Heart left ventricle (tissue), 16 donors: ENCODE measurements around the gene ICAM2. TPM values are rescaled to one million over a fixed set of nuclear protein-coding genes. Genes with fewer than 3 reads are reported as not detected.
A peak's percentile ranks its signal among the peaks of the same experiment; 100 is the strongest.

Source experiments
- ATAC-seq, 4 donors: fragments of 200-7000 bp; cut with Tn5 transposase; one replicate each; pipeline ENCODE4 v1.9.1; 2020 to 2022; ENCODE audit warnings: moderate library complexity in 4 of 4, mild to moderate bottlenecking in 3 of 4, moderate number of reproducible peaks in 1 of 4
- DNase-seq, 5 donors: peaks; one replicate each; pipeline ENCODE4 v3.0.0-alpha.2; 2020
- H3K27ac ChIP-seq, 12 donors: fragments of 200-600 bp; sonication (generic) in 4 of 12; one replicate each; pipeline versions ENCODE4 v1.5.0 to v1.8.0; 2016 to 2022; ENCODE audit warnings: mild to moderate bottlenecking in 2 of 12
- H3K27me3 ChIP-seq, 9 donors: fragments of 200-600 bp; sonication (generic) in 2 of 9; one replicate each; pipeline versions ENCODE4 v1.5.1 to v1.8.0; 2016 to 2022; ENCODE audit warnings: mild to moderate bottlenecking in 3 of 9
- H3K36me3 ChIP-seq, 9 donors: fragments of 200-600 bp; sonication (generic) in 2 of 9; one replicate each; pipeline versions ENCODE4 v1.5.0 to v1.8.0; 2018 to 2022; ENCODE audit warnings: mild to moderate bottlenecking in 2 of 9
- H3K4me1 ChIP-seq, 12 donors: fragments of 200-600 bp; sonication (generic) in 4 of 12; one replicate each; pipeline versions ENCODE4 v1.5.0 to v1.8.0; 2016 to 2022; ENCODE audit warnings: mild to moderate bottlenecking in 3 of 12
- H3K4me3 ChIP-seq, 12 donors: fragments of 200-600 bp; sonication (generic) in 4 of 12; one replicate each; pipeline versions ENCODE4 v1.5.0 to v1.8.0; 2017 to 2022; ENCODE audit warnings: mild to moderate bottlenecking in 9 of 12, moderate library complexity in 4 of 12
- H3K9me3 ChIP-seq, 12 donors: fragments of 200-600 bp; sonication (generic) in 4 of 12; one replicate each; pipeline versions ENCODE4 v1.5.0 to v1.8.0; 2016 to 2022; ENCODE audit warnings: mild to moderate bottlenecking in 1 of 12
- POLR2A ChIP-seq, 2 donors: fragments of 450-650 bp; IDR thresholded peaks; one replicate each; pipeline ENCODE4 v1.6.1; 2017; ENCODE audit warnings: antibody characterized with exemption in 2 of 2, mild to moderate bottlenecking in 2 of 2, moderate library complexity in 2 of 2
- WGBS, 4 donors: extraction: QIAGEN DNeasy Blood & Tissue Kit in 2 of 4; methylation state at CpG; one replicate each; pipeline versions ENCODE4 v1.1.5 to v1.1.7; 2013 to 2018; 5-methylcytosine and 5-hydroxymethylcytosine counted together
- intact Hi-C, 10 donors: fragments of 100-400 bp; cut with DNase I; formaldehyde crosslinking; loops; one replicate each; pipeline versions ENCODE4 v1.11.1 to v1.14.2; 2022
- polyA plus RNA-seq, 2 donors: library from polyadenylated mRNA; stranded (reverse); fragments of 200-250 nt; gene quantifications; one replicate each; pipeline ENCODE4 v1.2.3, GENCODE V29; 2013
- total RNA-seq, 9 donors: library from RNA; depleted of rRNA in 2 of 9; stranded (reverse); fragments of >200 nt in 2 of 9; fragmentation: NEBNext Ultra II Directional in 3 of 9; extraction: Animal tissue kit (Norgen Biotek cat#: 25700) in 3 of 9; gene quantifications; one replicate each; pipeline versions ENCODE4 v1.1.0 to v1.2.4, GENCODE V29; 2016 to 2023
- TF ChIP-seq, protein P1 (sequence below), 12 donors: fragments of 200-600 bp; sonication (generic) in 4 of 12; IDR thresholded peaks; one replicate each; pipeline versions ENCODE4 v1.5.0 to v1.8.0; 2018 to 2022; ENCODE audit warnings: antibody characterized with exemption in 12 of 12, mild to moderate bottlenecking in 5 of 12
- donor health status: ischemic (EF 13 %, LVEDD 7.1; RV severe dilation, severe dysfunction).
- donor health status: healthy with polysubstance abuse.
- donor health status: DM: no; HTN: yes; CAD: no.
- donor health status: DM: no; HTN: no; CAD: no.
- donor health status: ischemic (EF 25% LVEDD 6.9; RV normal size, moderate dysfunction).
- donor health status: ischemic (EF 25% LVEDD 5.7; RV mildly dilated, moderate dysfunction).
- donor health status: healthy.
- donor health status: DM: yes; HTN: yes; CAD: no.
- donor health status: ischemic (EF 35%, LVEDD 5.7; RV mildly dilated, moderate dysfunction).
- donor health status: nonischemic (EF 11% LVEDD 7.7; RV severe dilation, severe dysfunction).
- donor health status: DM: yes; HTN: yes; CAD: no.
- donor health status: PGD.
- donor health status: ischemic (EF 29% LVEDD 5.4; RV normal size, mild dysfunction).
- donor health status: nonischemic (EF 23%, LVEDD 6.1; RV moderate dilation, normal function).

The ICAM2 gene
- total and polyA plus RNA-seq, 11 donors: 24.4 to 262 (median 43.1) TPM

DNA sequence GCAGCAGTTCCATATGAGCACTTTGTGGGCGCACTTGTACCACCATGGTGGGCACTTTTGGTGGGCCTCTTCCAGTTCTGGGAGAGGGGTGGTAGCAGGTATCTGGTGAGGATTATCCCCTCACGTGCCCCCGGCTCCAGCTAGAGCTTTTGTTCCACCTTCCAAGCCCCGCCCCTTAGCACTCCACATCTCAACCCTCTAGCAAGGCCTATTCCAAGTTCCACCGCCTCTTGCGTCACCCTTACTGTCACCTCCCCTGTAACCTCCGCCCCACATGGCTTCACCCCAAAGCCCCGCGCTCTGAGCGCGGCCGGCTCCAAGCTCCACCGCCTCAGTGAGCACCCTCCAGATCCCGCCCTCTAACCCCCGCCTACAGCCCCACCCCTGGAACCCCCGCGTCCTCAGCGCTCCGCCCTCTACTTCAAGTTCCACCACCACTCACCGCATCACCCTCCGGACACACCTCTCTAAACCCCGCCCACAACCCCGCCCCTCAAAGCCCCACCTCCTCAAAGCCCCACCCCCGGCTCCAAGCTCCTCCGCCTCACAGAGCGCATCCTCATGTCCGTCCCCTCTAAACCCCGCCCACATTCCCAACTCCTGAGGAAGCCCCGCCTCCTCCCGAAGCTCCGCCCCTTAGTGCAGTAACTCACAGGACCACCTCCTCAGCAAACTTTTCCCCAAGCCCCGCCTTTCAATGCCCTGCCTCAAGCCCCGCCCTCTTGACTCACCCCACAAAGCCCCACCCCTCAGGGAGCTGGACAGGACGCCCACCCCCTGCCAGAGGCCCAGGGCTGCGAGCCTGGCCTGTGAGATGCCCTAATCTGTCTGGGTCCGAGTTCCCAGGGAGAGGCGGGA is 58.8 kb downstream of the ICAM2 start:
- H3K36me3 ChIP-seq: no peaks in the 10 kb centered on the region
- intact Hi-C loops: no loop called here
- TF ChIP-seq, protein P1, sequence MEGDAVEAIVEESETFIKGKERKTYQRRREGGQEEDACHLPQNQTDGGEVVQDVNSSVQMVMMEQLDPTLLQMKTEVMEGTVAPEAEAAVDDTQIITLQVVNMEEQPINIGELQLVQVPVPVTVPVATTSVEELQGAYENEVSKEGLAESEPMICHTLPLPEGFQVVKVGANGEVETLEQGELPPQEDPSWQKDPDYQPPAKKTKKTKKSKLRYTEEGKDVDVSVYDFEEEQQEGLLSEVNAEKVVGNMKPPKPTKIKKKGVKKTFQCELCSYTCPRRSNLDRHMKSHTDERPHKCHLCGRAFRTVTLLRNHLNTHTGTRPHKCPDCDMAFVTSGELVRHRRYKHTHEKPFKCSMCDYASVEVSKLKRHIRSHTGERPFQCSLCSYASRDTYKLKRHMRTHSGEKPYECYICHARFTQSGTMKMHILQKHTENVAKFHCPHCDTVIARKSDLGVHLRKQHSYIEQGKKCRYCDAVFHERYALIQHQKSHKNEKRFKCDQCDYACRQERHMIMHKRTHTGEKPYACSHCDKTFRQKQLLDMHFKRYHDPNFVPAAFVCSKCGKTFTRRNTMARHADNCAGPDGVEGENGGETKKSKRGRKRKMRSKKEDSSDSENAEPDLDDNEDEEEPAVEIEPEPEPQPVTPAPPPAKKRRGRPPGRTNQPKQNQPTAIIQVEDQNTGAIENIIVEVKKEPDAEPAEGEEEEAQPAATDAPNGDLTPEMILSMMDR (IDR thresholded peaks at IDR 0.05): no peak
- TF ChIP-seq POLR2A (IDR thresholded peaks at IDR 0.05): no peak
- 23 to 31% (median 31%) methylated on average over 36 to 37 of the region's 37 CpGs for WGBS, 4 donors
- H3K4me1 ChIP-seq: peaks cover 8 to 47% (median 33%) of the 10 kb centered on the region in 12 donors
- H3K9me3 ChIP-seq: no peaks in the 10 kb centered on the region
- peak overlapping the region in 7 of 12 donors; percentile 3 to 36 (median 15) for H3K4me3 ChIP-seq
- peak; percentile 49 to 83 (median 76) for ATAC-seq
- peak; percentile 60 to 82 (median 72) for DNase-seq
- H3K27ac ChIP-seq: peak overlapping the region; percentile 51 to 88 (median 82)
- H3K27me3 ChIP-seq: no peaks in the 10 kb centered on the region

DNA sequence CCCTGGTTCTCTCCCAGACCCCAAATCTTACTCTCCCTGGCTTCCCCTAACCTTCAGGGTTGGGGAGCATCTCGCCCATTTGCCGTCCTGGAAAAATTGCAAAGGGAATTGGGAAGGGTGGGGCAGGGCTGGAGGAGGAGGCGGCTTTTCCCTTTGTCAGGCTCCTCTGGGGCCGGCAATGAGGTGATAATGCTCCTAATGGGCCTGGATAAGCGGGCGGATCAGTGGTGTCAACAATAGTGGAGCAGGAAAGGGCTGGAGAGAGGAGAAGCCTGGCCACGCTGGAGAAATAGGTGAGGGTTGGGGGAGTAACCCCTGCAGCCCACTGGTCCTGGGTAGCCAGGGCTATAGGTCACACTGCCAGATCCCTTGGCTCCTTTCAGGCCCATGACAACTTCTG is 60.0 kb downstream of the ICAM2 start:
- 49 to 77% (median 61%) methylated on average over 7 of the region's 7 CpGs for WGBS, 4 donors
- H3K4me1 ChIP-seq: peaks cover 8 to 47% (median 33%) of the 10 kb centered on the region in 12 donors
- no peaks in the 10 kb centered on the region for H3K36me3 ChIP-seq
- intact Hi-C loops: no loop called here
- H3K27me3 ChIP-seq: no peaks in the 10 kb centered on the region
- no peaks in the 10 kb centered on the region for H3K9me3 ChIP-seq
- no peak for TF ChIP-seq POLR2A (IDR thresholded peaks at IDR 0.05)
- TF ChIP-seq, protein P1 (IDR thresholded peaks at IDR 0.05): no peak
- ATAC-seq: peak in 1 of 4 donors; percentile 21
- H3K4me3 ChIP-seq: no peak overlapping the region
- peak overlapping the region in 9 of 12 donors; percentile 39 to 58 (median 49) for H3K27ac ChIP-seq
- no peak for DNase-seq

DNA sequence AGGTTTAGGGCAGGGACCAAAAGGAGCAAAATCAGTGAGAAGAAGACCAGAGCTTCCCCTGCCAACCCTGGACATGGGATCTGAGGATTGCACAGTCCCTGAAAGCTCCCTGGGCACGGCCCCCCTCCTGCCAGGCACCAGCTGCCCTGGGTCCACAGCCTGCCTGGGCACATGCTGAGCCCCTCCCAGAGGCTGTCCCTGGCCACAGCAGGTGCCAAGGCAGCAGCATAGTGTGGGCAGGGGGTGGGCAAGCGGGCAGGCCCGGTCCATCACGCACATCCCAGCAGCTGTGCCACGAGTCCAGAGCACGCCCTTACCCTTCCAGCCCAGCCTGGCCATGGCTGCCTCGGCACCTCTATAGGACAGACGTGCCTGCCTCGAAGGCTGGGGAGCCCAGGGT is 60.4 kb downstream of the ICAM2 start:
- ATAC-seq: no peak
- intact Hi-C loops: no loop called here
- TF ChIP-seq POLR2A (IDR thresholded peaks at IDR 0.05): no peak
- TF ChIP-seq, protein P1 (IDR thresholded peaks at IDR 0.05): no peak
- Histone ChIP-seq H3K27me3 (no peaks in the 10 kb centered on the region), H3K9me3 (no peaks in the 10 kb centered on the region), H3K36me3 (no peaks in the 10 kb centered on the region), H3K4me3 (no peak overlapping the region), H3K27ac (peak overlapping the region in 9 of 12 donors; percentile 34 to 58 (median 49)), H3K4me1 (peaks cover 8 to 47% (median 33%) of the 10 kb centered on the region in 12 donors)
- no peak for DNase-seq
- 82 to 90% (median 84%) methylated on average over 4 to 9 of the region's 9 CpGs for WGBS, 4 donors

DNA sequence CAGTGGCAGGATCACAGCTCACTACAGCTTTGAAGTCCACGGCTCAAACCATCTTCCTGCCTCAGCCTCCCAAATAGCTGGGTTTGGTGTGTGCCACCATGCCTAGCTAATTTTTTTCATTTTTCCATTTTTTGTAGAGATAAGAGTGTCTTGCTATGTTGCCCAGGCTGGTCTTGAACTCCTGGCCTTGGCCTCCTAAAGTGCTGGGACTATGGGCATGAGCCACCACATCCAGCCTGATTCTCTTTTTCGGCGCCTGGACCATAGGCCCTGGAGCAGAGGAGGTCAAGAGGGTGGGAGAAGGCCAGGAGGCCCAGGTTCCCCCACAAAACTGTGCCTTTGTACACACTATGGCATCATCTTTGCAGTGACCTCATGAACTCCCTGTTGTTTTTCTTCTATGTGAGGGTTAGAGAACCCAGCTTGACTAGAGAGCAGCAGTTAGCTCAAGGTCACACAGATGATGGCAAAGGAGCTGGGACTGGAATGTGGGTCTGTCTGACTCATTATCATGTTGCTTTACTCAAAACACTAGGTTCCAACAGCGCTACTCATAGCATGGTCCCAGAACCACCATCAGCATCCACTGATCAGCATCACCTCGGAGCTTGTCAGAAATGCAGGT is 64.0 kb downstream of the ICAM2 start:
- H3K4me1 ChIP-seq: peaks cover 0 to 26% (median 16%) of the 10 kb centered on the region in 12 donors
- H3K4me3 ChIP-seq: no peak overlapping the region
- no peaks in the 10 kb centered on the region for H3K36me3 ChIP-seq
- no peaks in the 10 kb centered on the region for H3K27me3 ChIP-seq
- DNase-seq: no peak
- WGBS, 4 donors: 93 to 97% (median 96%) methylated on average over 5 of the region's 5 CpGs
- ATAC-seq: no peak
- H3K9me3 ChIP-seq: no peaks in the 10 kb centered on the region
- intact Hi-C loops: no loop called here
- no peak overlapping the region for H3K27ac ChIP-seq
- TF ChIP-seq POLR2A (IDR thresholded peaks at IDR 0.05): no peak
- TF ChIP-seq, protein P1 (IDR thresholded peaks at IDR 0.05): no peak
